ENCODE measurements around the gene MYRIP.

MYRIP gene

GRCh38 chr3:40307176-40307575, 497.8 kb downstream of the MYRIP start:
- in situ Hi-C loops (cut with MboI; ENCODE audit: low sequenced_read_pairs), result loop anchor here (25.0 kb wide), 1 partner anchor 120 kb away; no protein-coding TSS in a partner anchor

DNA sequence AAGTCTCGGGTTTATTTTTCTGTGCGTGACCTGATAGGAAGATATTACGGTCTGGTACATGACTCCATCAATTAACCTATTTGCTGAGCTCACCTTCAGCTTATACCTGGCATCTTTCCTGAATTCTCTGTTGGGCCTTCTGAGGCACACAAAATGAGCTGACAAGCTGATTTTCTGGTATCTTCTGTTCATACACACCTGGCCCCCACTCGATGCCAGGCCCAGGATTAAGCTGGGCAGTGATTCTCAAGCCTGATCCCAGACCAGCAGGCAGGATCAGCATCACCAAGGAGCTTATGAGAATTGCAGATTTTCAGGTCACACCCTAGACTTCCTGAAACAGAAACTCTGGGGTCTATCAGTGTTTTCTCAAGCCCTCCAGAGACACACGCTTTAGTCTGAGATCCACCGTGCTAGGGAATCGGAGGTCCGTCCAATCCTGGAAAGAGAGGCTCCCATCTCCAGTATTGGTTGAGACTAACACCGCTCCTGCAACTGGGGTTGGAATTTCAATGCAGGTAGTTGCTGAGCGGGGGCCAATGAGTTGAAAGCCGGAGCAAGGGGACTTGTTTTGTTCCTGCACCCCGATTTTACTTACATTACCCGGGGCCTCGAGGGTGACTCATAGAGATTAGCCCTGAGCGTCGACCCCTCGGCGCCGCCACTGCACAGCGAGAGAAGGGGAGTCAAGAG, 499.5 kb downstream of the MYRIP start:
- in situ Hi-C loops (cut with MboI; ENCODE audit: low sequenced_read_pairs), result loop anchor here (25.0 kb wide), 1 partner anchor 122 kb away; no protein-coding TSS in a partner anchor

DNA sequence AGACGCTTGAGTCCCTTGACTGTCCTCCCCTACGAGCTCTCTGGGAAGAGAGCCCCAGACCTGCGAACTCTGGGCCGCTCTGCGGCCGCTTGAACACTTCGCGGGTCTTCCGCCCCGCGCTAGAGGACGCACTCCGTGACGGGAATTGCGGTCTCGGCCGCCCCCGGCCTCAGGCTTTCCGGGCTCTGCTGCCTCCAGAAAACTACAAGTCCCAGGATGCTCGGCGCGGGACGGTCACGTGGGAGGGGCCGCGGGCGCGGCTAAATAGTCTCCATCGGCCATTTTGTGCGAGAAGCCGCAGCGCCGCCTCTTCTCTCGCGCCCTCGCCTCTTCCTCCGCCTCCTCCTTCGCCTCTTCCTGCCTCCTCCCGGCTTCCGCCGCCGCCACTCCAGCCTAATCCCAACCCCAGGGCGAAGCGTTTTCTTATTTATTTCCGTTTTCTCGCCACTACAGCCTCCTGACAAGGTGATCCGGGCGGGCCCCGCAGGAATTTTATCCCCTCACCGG, 500.1 kb downstream of the MYRIP start, which contains the start of gene EIF1B:
EIF1B (plus strand) TSS at position 290 of the 507 bp plus-strand sequence. CDS start 235 bp downstream, outside the sequence.
- in situ Hi-C loops (cut with MboI; ENCODE audit: low sequenced_read_pairs), result loop anchor here (25.0 kb wide), 1 partner anchor 122 kb away; no protein-coding TSS in a partner anchor
